ENCODE results near the gene GRIP2.

DNA sequence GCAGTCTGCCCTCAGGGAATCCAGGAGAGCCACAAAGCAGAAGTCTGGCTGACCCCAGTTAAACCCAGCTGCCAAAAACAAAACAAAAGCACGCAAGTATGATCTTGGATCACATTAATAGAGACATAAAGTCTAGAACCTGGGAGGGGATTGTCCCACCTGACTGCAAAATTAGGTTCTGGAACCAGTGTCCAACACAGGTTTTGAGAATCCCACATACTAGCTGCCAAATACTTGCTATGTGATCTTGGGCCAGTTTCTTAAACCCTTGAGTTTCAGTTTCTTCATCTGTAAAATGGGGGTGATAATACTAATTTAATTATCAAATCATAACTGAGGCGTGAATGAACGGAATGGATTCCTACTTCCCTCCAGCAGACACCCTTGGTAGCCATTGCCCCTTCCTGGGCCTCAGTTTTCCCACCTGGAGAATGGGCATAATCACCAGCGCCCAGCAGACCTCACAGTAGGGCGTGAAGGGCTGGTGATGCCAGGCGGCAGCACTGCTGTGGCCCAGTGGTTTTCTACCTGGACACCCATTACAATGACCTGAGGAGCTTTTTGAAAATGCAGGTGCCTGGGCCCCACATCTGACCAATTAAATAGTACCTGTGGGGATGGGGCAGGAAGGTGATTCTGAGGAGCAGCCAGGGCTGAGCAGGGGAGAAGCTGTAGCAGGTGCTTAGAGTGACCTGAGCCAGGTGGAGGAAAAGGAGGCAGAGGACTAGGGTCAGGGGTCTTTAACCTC is 32.2 kb downstream of the GRIP2 start:
- TF ChIP-seq, protein P1, sequence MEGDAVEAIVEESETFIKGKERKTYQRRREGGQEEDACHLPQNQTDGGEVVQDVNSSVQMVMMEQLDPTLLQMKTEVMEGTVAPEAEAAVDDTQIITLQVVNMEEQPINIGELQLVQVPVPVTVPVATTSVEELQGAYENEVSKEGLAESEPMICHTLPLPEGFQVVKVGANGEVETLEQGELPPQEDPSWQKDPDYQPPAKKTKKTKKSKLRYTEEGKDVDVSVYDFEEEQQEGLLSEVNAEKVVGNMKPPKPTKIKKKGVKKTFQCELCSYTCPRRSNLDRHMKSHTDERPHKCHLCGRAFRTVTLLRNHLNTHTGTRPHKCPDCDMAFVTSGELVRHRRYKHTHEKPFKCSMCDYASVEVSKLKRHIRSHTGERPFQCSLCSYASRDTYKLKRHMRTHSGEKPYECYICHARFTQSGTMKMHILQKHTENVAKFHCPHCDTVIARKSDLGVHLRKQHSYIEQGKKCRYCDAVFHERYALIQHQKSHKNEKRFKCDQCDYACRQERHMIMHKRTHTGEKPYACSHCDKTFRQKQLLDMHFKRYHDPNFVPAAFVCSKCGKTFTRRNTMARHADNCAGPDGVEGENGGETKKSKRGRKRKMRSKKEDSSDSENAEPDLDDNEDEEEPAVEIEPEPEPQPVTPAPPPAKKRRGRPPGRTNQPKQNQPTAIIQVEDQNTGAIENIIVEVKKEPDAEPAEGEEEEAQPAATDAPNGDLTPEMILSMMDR (IDR thresholded peaks at IDR 0.05), result no peak
- no peak for TF ChIP-seq POLR2A (IDR thresholded peaks at IDR 0.05)
